Stomach (tissue), 4 donors: Measurements from ENCODE around the gene PRICKLE1.

ENCODE experiments used
- EP300 ChIP-seq: sonication (generic); formaldehyde crosslinking; IDR thresholded peaks from one replicate; pipeline ENCODE4 v1.6.1; 2017; ENCODE audit warnings: antibody characterized with exemption
- POLR2A ChIP-seq, 4 donors: fragments of 450-650 bp; IDR thresholded peaks; one replicate each; pipeline ENCODE4 v1.6.1; 2016; ENCODE audit warnings: antibody characterized with exemption in 4 of 4, control low read depth in 2 of 4, mild to moderate bottlenecking in 1 of 4, moderate library complexity in 1 of 4
- POLR2AphosphoS5 ChIP-seq, 3 donors: sonication (generic); formaldehyde crosslinking; IDR thresholded peaks; one replicate each; pipeline ENCODE4 v1.6.1; 2016; ENCODE audit warnings: antibody characterized with exemption in 3 of 3
- TF ChIP-seq, protein P1 (sequence below), 7 experiments: fragments of 450-650 bp in 4 of 7; fragments of 200-600 bp in 3 of 7; sonication (generic) in 3 of 7; IDR thresholded peaks; one replicate each; pipeline ENCODE4 v1.5.1; 2016 to 2019; ENCODE audit warnings: antibody characterized with exemption in 7 of 7, control low read depth in 2 of 7, mild to moderate bottlenecking in 1 of 7

DNA sequence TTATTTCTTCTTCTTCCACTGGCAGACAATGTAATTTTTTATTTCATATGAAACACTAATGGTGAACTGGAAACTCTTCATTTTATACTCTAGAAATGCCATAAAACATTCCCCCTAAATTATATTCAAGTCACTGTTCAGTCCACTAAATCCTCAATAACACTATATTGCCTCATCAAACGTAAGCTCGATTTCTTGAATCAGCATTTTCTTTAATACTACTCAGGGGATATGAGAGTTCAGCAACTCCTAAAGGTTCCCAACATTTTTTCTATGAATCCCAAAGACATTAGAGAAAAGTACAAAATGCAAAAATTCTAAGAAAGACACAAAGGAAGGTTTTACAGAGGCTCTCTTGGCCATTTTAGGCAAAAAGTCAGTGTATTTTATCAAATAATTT is 59.3 kb downstream of the PRICKLE1 start:
- TF ChIP-seq, protein P1, sequence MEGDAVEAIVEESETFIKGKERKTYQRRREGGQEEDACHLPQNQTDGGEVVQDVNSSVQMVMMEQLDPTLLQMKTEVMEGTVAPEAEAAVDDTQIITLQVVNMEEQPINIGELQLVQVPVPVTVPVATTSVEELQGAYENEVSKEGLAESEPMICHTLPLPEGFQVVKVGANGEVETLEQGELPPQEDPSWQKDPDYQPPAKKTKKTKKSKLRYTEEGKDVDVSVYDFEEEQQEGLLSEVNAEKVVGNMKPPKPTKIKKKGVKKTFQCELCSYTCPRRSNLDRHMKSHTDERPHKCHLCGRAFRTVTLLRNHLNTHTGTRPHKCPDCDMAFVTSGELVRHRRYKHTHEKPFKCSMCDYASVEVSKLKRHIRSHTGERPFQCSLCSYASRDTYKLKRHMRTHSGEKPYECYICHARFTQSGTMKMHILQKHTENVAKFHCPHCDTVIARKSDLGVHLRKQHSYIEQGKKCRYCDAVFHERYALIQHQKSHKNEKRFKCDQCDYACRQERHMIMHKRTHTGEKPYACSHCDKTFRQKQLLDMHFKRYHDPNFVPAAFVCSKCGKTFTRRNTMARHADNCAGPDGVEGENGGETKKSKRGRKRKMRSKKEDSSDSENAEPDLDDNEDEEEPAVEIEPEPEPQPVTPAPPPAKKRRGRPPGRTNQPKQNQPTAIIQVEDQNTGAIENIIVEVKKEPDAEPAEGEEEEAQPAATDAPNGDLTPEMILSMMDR (IDR thresholded peaks at IDR 0.05) = no peak
- TF ChIP-seq EP300 = no peak
- no peak for TF ChIP-seq POLR2A (IDR thresholded peaks at IDR 0.05)
- TF ChIP-seq POLR2AphosphoS5 (IDR thresholded peaks at IDR 0.05) = no peak
